Muscle of back (tissue), 11 donors: ENCODE data around the gene KHNYN. TPM values are rescaled to one million over a fixed set of nuclear protein-coding genes. Genes with fewer than 3 reads are reported as not detected.
A peak's percentile ranks its signal among the peaks of the same experiment; 100 is the strongest.

Experiments
- DNase-seq, 3 donors: peaks; one replicate each; pipeline versions ENCODE4 v3.0.0 to v3.0.0-alpha.2; 2013
- polyA plus RNA-seq, 10 donors: library from polyadenylated mRNA; unstranded; fragments of 120-200 nt; gene quantifications; one replicate each; pipeline ENCODE4 v1.2.1, GENCODE V29; 2013; ENCODE audit not compliant: insufficient read length in 10 of 10

KHNYN gene
- polyA plus RNA-seq, 10 donors: 29.0 to 41.0 (median 34.7) TPM

DNA sequence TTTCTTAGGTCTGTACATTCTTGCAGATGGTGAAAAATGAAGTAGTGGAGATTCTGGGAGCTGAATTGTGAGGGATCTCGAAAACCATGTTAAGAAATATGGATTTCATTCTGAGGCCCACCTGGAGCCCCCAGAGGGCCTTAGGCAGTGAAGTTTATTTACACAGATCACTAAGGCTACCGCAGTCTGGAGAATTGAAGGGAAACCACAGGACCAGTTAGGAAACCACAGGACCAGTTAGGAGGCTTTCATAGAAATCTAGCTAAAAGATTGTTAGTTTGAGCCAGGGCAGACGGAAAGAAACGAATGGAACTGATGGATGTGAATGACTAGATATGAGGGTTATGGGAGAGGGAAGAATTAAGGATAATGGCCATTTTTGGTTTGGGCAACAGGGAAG, 7.5 kb upstream of the KHNYN start:
- no peak for DNase-seq

DNA sequence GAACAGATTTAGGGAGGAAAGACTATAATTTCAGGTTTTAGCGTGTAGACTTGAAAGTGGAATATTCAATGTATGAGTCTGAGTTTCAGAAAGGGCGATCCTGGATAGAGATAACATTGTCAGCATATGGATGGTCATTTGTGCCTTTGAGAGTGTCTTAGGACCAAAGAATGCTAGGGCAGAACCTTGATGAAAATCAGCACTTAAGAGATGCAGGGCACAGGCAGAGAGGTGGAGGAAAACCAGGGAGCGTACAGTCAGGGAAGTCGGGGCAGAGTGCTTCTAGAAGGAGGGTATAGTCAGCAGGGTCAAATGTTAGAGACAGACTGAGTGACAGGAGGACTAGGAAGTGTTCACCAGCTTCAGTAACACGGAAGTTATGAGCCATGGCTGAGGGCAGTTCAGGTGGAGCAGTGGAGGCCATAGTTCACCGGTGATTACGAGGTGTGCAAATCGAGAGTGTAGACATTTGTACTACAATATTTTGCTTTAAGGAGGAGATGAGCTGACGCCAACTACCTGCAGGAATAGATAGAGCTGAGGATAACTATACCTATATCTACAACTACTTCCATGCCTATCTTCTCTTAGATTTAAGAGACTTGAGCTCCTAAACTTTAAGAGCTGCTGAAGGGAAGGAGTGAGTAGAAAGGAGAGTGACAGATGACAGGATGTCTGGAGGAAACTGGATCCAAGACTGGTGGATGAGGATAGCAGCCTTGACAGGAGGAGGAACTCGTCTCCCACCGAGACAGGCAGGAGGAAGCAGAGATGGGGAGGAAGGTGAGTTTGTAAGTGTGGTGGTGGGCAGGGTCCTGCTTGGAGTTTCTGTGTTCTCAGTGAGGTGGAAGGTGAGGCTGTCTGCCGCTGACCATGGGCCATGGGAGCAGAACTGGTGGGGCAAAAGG, 6.8 kb upstream of the KHNYN start:
- no peak for DNase-seq

DNA sequence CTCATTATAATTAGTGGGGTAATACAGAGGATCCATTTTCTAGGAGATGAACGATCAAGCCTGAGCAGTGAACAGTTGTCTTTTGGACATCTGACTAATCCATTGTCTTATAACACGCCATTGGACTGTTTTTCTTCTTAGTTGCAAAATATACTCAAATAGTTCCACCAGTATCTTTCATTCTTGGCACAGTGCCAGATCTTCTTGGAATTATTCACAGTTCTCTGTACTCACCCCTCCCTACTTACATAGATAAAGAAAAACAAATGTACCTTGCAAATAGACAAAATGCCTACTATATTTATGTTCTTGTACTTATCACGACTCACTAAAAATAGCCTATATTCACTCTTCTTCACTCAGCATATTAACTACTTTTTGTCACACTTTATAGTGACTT, 4.0 kb upstream of the KHNYN start:
- DNase-seq: peak; percentile 59 to 72 (median 61)

DNA sequence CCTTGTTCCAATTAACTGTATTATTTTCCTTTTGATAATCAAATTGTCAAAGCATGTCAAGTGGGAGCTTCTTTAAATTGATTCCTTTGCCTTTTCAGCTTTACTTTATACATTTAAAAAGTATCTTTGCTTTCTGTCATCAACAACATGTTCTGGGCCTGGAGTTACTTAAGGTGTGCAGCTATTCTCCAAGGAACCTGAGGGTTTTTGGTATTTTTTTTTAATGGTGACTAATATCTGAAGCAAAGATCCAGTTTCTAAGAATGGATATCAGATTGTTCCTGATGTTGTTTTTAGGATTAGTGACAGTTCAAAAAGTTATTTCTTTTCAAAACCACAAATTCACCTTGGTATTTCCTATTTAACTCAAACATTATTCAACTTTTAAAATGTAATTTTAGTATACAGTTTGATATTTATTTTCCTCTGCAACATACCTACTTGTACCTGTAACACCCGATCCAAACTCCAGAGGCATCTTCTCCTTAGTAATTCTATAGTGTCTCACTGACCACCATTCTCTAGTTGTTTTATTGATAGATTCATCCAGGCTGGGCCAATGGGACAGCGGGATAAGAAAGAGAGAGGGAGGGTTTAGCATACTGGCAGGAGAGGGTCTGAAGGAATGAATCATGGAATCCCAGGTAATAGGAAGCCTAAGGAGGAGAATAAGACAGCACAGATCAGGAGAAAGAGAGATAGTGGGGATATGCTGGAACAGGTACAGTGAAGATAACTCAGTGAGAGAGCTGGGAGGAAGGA, 3.4 kb upstream of the KHNYN start:
- no peak for DNase-seq

DNA sequence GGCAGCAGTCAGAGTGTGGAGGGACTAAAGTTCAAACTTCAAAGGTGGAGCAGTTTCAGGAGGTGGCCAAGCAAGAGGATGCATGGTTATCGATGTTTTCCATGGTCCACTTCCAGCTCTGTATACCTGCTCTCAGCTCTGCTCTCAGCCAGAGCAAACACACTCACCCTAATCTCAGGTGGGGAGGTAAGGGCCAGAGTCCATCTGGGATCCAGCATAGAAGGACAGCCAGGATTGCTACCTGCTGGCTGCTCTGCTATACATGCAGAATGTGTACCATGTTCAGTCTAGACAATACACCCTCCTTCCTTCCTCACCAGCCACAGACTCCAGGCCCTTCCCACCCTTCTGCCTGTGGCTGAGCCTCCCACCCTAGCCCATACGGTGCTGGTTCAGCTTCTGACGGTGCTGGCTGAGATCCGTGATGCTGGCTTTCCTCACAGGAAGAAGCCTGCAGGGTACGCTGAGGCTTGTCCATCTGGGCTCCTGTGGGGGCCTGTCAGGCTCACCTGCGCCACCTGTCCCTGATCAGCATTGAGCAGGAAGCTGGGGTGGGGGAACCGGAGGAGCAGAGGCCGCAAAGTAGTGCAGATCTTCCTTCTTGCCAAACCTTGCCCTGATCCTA, 2.7 kb upstream of the KHNYN start:
- no peak for DNase-seq

DNA sequence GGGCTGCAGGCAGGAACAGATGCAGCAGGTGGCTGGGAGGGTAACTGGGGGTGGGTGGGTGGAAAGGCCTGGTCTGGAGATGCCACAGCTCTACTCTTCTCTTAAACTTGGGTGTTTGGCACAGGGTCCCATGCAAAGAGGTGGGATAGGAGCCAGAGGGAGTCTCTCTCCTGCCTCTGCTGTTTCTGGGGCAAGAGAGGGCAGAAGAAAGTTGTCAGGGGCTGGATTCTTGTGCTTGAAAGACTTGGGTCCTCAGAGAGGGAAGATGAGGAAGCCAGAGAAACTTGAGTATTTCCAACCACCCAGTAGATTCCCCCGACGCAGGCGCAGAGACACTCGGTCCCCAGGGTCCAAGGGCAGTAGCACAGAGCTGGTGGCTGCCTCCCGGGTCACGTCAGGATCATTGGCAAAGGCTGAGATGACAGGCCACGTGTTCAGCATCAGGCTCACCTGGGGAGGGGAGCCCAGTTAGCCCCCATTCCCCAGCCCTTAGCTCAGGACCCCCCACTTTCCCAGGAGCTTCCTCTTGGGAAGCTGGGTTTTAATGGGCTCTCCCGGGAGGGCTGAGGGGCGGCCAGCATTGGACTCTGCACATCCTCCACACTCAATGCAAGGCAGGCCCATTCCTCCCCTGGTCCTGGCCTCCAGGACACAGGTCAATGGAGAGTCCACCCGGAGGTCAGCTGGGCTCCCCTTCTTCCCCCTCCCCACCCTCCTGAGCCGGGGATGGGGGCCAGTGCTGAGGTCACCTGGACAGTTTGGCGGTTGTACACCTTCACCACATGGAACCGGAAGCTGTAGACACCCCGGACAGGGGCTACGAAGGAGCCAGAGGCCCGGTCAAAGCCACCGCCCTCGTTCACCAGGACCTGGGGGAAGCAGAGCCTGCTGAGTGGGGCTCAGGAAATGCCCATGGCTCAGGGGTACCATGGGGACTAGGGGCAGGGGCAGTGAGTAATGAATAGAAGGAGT, 1.9 kb upstream of the KHNYN start:
- DNase-seq: no peak

DNA sequence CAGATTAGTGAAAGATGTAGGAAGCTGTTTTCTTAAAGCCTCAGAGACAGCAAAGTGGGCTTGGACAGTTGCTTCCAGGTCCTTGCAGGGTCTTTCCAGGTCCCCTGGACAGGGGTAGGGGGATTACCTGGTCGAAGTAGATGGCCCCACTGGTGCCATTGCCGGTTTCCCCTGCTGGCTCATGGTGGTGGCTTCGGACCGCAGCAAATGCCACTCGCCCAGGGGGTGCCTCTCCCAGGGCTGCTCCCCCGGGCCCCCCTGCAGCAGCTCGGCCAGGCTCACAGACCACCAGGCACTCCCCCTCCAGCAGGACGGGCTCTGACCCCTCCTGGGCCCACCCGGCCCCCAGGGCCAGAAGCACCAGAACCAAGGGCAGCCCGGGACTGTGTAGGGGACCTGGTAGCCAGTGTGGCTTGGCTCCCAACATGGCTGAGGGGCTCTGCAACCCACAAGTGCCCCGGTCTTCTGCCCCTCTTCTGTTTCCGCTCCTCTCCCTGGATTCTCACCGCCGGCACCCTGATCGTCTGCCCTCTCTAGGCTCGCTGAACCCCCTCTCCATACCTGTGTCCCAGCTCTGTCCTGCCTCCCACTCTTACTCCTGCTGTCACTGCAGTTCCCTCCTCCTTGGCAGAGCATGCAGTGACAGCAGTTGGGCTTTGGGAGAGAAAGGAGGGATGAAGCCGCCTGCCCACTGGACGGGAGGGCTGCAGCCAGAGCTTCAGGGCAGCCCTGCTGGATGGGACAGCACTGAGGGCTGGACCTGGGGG, 943 bp upstream of the KHNYN start:
- peak in 1 of 3 donors; percentile 47 for DNase-seq

DNA sequence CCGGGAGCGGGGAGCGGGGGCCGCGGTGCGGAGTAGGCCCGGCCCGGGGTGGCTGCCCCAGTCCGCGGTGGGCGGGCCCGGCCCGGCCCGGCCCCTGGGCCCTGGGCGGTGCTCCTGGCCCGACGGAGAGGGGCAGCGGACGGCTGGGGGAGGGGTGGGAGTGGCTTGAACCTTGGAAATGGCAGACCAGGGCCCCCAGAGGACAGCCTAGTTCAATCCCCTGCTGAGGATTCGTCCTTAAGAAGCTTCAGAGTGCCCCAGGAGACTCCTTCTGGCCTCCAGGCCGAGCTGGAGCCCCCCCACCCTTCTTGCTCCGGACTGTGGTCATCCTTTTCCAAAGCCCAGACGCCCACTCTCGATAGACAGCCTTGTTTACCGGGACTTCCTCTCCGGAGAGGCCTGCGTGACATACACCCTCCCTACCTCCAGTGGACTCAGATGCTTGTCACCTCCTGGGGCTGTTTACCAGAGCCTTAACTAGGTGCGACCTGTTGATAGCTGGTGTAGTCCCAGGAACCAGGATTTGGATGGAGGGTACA, 458 bp downstream of the KHNYN start:
- DNase-seq: peak; percentile 75 to 91 (median 81)

DNA sequence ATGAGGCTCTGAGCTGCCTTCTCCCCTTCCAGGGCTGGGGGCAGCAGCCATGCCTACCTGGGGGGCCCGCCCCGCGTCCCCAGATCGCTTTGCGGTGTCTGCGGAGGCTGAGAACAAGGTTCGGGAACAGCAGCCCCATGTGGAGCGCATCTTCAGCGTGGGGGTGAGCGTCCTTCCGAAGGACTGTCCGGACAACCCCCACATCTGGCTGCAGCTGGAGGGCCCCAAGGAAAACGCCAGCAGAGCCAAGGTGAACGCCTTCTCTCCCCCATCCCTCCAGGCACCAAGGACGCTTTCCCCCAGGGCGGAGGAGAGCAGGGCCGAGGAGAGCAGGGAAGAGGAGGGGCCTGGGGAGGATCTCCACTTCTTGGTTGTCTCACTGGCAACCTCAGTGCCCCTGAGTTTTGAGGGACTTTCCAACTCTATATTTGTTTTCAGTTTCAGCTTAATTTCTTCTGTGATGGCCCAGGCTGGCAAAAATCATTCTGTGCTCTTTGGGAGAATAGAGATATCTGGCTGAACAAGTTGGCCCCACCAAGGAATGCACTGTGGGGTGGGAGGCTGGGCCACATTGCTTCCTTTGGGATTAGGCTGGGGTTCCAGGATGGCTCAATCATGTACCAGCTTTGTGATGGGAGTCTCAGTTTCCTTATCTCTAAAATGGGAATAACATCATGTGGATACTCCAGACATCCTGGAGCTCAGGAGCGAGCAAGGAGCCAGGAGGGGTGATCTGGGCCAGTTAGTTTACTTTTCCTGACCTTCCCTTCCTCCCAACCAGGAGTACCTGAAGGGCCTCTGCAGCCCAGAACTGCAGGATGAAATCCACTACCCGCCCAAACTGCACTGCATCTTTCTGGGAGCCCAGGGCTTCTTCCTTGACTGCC, 1.2 kb downstream of the KHNYN start:
- DNase-seq: peak in 2 of 3 donors; percentile 22 to 53

DNA sequence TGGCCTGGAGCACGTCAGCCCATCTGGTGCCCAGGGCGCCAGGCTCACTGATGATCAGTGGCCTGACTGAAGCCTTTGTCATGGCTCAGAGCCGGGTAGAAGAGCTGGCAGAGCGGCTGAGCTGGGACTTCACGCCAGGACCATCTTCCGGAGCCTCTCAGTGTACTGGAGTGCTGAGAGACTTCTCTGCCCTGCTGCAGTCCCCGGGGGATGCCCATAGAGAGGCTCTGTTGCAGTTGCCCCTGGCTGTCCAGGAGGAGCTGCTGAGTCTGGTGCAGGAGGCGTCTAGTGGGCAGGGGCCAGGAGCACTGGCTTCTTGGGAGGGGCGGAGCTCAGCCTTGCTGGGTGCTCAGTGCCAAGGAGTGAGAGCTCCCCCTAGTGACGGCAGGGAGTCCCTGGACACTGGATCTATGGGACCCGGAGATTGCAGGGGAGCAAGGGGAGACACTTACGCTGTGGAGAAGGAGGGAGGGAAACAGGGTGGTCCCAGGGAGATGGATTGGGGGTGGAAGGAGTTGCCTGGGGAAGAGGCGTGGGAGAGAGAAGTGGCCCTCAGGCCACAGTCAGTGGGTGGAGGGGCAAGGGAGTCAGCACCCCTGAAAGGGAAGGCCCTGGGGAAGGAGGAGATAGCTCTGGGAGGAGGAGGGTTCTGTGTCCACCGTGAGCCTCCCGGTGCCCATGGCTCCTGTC, 2.0 kb downstream of the KHNYN start:
- DNase-seq: peak; percentile 87 to 93 (median 92)

DNA sequence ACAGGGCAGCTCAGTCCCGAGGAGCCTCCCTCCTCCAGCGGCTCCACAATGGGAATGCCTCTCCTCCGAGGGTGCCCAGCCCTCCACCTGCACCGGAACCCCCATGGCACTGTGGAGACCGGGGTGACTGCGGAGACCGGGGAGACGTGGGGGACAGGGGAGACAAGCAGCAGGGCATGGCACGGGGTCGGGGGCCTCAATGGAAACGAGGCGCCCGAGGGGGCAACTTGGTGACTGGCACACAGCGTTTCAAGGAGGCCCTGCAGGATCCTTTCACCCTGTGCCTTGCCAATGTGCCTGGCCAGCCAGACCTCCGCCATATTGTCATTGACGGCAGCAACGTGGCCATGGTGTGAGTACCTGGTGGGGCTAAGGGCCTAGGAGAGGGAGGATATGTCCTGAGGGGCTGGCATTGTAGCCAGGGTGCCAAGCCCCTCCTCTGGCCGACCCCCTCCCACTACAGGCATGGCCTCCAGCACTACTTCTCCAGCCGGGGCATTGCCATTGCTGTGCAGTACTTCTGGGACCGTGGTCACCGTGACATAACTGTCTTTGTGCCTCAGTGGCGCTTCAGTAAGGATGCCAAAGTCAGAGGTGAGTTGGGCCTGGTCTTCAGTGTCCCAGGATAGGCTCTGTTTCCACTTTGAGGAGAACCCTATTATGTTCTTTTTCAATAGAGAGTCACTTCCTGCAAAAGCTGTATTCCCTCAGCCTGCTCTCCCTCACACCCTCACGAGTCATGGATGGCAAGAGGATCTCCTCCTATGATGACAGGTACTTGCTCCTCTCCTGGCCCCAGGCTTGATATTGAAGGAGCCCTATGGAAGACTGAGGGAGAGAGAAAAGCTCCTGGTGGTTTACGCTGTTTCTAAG, 2.7 kb downstream of the KHNYN start:
- no peak for DNase-seq

DNA sequence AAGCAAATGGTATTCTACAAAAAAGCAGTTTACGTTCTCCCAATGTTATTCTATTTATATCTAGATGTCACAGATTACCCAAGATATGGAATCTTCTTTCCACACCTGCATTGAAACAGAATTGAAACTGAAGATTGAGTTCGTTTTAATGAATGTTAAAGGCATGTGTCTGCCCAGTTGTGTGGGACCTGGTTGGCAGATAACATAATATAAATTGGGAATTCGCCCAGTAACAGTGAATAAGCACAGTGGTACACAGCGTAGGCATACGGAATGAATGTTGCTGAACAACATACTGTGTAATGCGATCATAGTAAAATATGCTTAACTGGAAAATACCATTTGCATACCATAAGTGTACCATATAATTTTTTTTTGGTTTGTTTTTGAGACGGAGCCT, 4.3 kb downstream of the KHNYN start:
- DNase-seq: no peak

DNA sequence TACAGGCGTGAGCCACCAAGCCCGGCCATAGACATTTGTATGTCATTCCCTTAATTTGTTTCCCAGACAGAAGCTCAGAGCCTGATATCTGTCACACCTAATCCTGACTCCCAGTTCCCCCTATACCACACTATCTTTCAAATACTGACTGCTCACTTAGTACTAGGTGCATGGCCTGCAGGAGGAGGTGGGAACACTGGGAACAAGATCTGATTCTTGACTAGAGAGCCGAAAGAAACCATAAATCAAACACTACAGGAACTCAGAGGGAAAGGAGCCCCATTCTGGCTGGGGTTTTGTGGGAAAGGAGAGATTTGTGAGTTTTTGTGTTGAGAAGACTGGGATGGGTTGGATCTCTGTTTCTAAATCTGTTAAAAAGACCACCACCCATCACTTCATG, 4.9 kb downstream of the KHNYN start:
- no peak for DNase-seq

DNA sequence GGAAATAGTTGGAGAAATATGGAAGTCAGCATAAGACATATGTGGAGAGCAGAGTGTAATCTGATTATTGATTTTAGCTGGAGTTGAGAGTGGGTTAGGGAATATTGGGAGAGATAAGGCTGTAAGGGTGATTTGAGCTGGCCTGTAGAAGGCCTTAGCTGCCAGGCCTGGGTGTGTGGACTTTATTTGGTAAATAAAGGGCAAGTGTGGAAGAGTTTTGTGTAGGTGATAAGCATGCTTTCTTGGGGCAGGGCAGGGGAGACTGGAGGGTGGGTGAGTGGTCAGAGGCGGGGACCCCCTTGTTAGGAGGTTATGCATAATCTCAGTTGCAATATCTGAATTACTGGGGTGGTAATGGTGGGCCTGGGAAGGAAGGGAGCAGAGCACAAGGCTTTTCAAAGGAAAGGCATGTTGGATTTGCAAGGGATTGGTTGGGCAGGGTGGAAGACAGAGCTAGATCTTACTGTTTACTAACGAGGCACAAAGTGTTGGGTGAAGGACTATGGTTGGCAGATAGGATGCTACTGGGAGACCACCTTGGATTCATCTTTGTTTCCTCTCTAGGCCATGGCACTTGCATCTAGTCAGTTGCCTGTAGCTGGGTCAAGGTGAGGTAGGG, 5.5 kb downstream of the KHNYN start:
- no peak for DNase-seq

DNA sequence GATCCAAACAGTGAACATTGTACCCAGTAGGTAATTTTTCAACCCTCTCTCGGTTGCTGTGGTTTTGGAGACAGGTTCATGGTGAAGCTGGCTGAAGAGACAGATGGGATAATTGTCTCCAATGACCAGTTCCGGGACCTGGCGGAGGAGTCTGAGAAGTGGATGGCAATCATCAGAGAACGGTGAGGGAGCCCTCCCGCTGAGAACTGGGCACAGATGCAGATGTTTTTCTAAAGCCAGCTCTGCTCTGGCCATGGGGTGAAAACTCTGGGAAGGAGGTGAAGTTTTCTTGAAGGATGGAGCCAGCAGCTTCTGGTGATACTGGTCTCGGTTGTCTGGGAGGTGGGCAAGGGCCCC, 6.2 kb downstream of the KHNYN start:
- no peak for DNase-seq

DNA sequence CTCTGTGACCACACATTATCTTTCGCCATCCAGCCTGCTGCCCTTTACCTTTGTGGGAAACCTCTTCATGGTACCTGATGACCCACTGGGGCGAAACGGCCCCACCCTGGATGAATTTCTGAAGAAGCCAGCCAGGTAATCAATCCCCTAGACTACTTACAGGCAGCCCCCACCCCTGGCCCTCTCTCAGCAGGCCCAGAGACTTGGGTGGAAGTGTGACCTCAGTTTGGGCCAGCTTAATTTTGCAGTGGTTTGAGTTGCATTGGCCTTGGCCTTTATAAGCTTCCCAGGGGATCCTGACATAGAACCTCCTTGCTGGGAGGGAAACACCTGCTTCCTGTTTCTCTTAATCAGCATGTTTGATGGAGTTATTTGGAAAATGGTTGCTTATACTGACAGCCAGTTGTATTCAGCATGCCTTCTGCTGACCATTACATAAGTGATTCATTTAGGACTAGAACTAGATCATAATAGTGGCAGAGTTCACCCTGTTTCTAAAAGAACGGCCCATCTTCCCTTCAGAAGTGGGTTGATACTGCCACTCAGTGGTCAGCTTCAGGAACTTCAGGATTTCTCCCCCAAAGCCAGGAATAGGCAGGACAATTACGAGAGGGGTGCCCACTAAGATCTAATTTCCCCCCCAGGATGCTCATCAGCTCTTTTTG, 6.7 kb downstream of the KHNYN start:
- peak; percentile 62 to 85 (median 77) for DNase-seq
